ENCODE results near the gene KIRREL2.

DNA sequence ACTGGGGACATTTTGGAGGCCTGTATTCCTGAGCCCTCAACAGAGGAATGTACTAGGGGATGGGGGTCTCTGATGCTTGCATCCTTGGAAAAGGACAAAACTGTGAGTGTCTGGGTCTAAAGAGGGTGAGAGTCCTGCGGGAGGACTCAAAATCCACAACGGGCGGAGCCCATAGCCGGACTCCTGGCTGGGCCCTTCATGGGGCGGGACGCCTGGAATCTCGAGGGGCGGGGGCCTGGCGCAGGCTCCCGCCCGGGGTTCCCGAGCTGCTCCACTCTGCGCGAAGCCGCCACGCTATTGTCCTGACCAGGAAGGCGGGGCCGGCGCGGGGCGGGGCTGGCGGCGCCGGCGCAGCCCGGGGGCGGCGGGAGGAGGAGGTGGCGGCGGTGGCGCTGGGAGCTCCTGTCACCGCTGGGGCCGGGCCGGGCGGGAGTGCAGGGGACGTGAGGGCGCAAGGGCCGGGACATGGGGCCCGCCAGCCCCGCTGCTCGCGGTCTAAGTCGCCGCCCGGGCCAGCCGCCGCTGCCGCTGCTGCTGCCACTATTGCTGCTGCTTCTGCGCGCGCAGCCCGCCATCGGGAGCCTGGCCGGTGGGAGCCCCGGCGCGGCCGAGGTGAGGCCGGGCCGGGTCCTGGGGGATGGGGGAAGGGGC lies 11.6 kb downstream of the KIRREL2 start, which contains the start of gene APLP1:
- TF ChIP-seq, protein P1, sequence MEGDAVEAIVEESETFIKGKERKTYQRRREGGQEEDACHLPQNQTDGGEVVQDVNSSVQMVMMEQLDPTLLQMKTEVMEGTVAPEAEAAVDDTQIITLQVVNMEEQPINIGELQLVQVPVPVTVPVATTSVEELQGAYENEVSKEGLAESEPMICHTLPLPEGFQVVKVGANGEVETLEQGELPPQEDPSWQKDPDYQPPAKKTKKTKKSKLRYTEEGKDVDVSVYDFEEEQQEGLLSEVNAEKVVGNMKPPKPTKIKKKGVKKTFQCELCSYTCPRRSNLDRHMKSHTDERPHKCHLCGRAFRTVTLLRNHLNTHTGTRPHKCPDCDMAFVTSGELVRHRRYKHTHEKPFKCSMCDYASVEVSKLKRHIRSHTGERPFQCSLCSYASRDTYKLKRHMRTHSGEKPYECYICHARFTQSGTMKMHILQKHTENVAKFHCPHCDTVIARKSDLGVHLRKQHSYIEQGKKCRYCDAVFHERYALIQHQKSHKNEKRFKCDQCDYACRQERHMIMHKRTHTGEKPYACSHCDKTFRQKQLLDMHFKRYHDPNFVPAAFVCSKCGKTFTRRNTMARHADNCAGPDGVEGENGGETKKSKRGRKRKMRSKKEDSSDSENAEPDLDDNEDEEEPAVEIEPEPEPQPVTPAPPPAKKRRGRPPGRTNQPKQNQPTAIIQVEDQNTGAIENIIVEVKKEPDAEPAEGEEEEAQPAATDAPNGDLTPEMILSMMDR (IDR thresholded peaks at IDR 0.05; ENCODE audit: low read depth, low read length, missing input control): no peak
- TF ChIP-seq, protein P2, sequence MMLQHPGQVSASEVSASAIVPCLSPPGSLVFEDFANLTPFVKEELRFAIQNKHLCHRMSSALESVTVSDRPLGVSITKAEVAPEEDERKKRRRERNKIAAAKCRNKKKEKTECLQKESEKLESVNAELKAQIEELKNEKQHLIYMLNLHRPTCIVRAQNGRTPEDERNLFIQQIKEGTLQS (IDR thresholded peaks at IDR 0.05): no peak
- no peak for TF ChIP-seq HNF4A (conservative IDR thresholded peaks at IDR 0.05)
- TF ChIP-seq, protein P3, sequence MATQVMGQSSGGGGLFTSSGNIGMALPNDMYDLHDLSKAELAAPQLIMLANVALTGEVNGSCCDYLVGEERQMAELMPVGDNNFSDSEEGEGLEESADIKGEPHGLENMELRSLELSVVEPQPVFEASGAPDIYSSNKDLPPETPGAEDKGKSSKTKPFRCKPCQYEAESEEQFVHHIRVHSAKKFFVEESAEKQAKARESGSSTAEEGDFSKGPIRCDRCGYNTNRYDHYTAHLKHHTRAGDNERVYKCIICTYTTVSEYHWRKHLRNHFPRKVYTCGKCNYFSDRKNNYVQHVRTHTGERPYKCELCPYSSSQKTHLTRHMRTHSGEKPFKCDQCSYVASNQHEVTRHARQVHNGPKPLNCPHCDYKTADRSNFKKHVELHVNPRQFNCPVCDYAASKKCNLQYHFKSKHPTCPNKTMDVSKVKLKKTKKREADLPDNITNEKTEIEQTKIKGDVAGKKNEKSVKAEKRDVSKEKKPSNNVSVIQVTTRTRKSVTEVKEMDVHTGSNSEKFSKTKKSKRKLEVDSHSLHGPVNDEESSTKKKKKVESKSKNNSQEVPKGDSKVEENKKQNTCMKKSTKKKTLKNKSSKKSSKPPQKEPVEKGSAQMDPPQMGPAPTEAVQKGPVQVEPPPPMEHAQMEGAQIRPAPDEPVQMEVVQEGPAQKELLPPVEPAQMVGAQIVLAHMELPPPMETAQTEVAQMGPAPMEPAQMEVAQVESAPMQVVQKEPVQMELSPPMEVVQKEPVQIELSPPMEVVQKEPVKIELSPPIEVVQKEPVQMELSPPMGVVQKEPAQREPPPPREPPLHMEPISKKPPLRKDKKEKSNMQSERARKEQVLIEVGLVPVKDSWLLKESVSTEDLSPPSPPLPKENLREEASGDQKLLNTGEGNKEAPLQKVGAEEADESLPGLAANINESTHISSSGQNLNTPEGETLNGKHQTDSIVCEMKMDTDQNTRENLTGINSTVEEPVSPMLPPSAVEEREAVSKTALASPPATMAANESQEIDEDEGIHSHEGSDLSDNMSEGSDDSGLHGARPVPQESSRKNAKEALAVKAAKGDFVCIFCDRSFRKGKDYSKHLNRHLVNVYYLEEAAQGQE (IDR thresholded peaks at IDR 0.05): no peak

Measured in liver (tissue), 3 donors.